Ascending aorta (tissue), 2 donors: ENCODE data around the gene PCDHA1. TPM values are rescaled to one million over a fixed set of nuclear protein-coding genes. Genes with fewer than 3 reads are reported as not detected.
"Not testable (repeated sequence)": the region's sequence is repeated elsewhere in the genome, so short reads cannot be mapped to it uniquely, and the experiment has no call there.

ENCODE experiments used
- DNase-seq, 2 donors: peaks; one replicate each; pipeline ENCODE4 v3.0.0-alpha.2; 2019; ENCODE audit warnings: low spot score in 2 of 2
- H3K27ac ChIP-seq, 2 donors: fragments of 200-600 bp; sonication (generic); one replicate each; pipeline ENCODE4 v1.5.1; 2016 to 2017; ENCODE audit warnings: mild to moderate bottlenecking in 1 of 2
- H3K27me3 ChIP-seq: fragments of 200-600 bp; sonication (generic); one replicate; pipeline ENCODE4 v1.5.1; 2017
- H3K36me3 ChIP-seq, 2 donors: fragments of 200-600 bp; sonication (generic); one replicate each; pipeline ENCODE4 v1.5.1; 2016
- H3K4me1 ChIP-seq, 2 donors: fragments of 200-600 bp; sonication (generic); one replicate each; pipeline ENCODE4 v1.5.1; 2016 to 2017; ENCODE audit warnings: mild to moderate bottlenecking in 1 of 2
- H3K4me3 ChIP-seq, 2 donors: fragments of 200-600 bp; sonication (generic); one replicate each; pipeline ENCODE4 v1.5.1; 2016 to 2017; ENCODE audit warnings: mild to moderate bottlenecking in 1 of 2
- H3K9me3 ChIP-seq, 2 donors: fragments of 200-600 bp; sonication (generic); one replicate each; pipeline ENCODE4 v1.5.1; 2016
- CTCF ChIP-seq, 3 experiments: fragments of 200-600 bp in 2 of 3; fragments of 450-650 bp in 1 of 3; sonication (generic) in 2 of 3; IDR thresholded peaks; one replicate each; pipeline ENCODE4 v1.5.1; 2016 to 2019; ENCODE audit warnings: antibody characterized with exemption in 3 of 3, mild to moderate bottlenecking in 1 of 3, moderate library complexity in 1 of 3
- intact Hi-C: fragments of 100-400 bp; cut with DNase I; formaldehyde crosslinking; loops from one replicate; pipeline ENCODE4 v1.15.1; 2023
- total RNA-seq: library from RNA; depleted of rRNA; stranded (reverse); fragments of >200 nt; gene quantifications from one replicate; pipeline ENCODE4 v1.1.0, GENCODE V29; 2016

PCDHA1 gene
- total RNA-seq, 1 donor from 2014 or later = not detected

- intact Hi-C loops = no loop called here
- no peaks in the 10 kb centered on the region for H3K36me3 ChIP-seq
- H3K4me3 ChIP-seq = no peak overlapping the region
- DNase-seq = no peak
- no peaks in the 10 kb centered on the region for H3K27me3 ChIP-seq
- peaks cover 0 to 44% of the 10 kb centered on the region in 2 donors for H3K9me3 ChIP-seq
- no peaks in the 10 kb centered on the region for H3K4me1 ChIP-seq
- TF ChIP-seq CTCF (IDR thresholded peaks at IDR 0.05) = no peak
- no peak overlapping the region for H3K27ac ChIP-seq
Measured at GRCh38 chr5:140795259-140795641, 9.3 kb downstream of the PCDHA1 start.

GRCh38 chr5:140796072-140796717 lies 10.3 kb downstream of the PCDHA1 start:
- H3K27me3 ChIP-seq, DNase-seq, H3K27ac ChIP-seq, H3K4me1 ChIP-seq, H3K4me3 ChIP-seq, intact Hi-C loops, H3K36me3 ChIP-seq: not testable (repeated sequence)
- H3K9me3 ChIP-seq = peaks cover 0 to 44% of the 10 kb centered on the region in 2 donors

DNA sequence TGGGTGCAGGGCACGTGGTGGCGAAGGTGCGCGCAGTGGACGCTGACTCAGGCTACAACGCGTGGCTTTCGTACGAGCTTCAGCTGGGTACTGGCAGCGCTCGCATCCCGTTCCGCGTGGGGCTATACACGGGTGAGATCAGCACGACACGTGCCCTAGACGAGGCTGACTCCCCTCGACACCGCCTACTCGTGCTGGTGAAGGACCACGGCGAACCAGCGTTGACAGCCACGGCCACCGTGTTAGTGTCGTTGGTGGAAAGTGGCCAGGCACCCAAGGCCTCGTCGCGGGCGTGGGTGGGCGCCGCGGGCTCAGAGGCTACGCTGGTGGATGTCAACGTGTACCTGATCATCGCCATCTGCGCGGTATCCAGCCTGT lies 10.8 kb downstream of the PCDHA1 start:
- H3K9me3 ChIP-seq = peaks cover 0 to 45% of the 10 kb centered on the region in 2 donors
- no peak for TF ChIP-seq CTCF (IDR thresholded peaks at IDR 0.05)
- no peaks in the 10 kb centered on the region for H3K4me1 ChIP-seq
- no peaks in the 10 kb centered on the region for H3K27me3 ChIP-seq
- H3K4me3 ChIP-seq = no peak overlapping the region
- intact Hi-C loops = no loop called here
- H3K36me3 ChIP-seq = no peaks in the 10 kb centered on the region
- no peak overlapping the region for H3K27ac ChIP-seq
- no peak for DNase-seq

DNA sequence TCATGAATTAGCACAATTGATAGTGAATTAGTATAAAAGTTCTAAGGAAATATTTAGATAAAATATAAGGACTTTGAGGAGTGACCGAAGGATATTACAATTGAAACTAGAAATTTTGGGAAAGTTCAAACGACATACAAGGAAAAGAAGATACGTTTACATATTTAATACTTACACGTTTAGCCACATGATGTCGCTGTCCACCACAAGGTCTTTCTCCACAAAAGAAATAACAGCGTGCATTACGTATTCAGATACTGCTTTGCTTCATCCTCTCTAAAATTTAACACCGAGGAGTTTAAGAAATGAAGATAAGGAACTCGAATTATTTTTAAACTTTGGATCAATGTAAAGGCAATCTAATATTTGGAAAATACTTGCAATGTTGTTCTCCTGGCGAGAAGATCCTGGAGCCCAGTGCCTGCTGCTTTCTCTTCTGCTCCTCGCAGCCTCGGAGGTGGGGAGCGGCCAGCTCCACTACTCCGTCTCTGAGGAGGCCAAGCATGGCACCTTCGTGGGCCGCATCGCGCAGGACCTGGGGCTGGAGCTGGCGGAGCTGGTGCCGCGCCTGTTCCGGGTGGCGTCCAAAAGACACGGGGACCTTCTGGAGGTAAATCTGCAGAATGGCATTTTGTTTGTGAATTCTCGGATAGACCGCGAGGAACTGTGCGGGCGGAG lies 15.0 kb downstream of the PCDHA1 start, which contains the start of gene PCDHA3:
Gene PCDHA3 (plus strand): TSS at position 242 of the 678 bp plus-strand sequence.
- Histone ChIP-seq H3K36me3 (no peaks in the 10 kb centered on the region), H3K9me3 (peaks cover 5 to 33% of the 10 kb centered on the region in 2 donors), H3K4me1 (no peaks in the 10 kb centered on the region), H3K27ac (no peak within 1 kb of the TSS), H3K4me3 (peak within 1 kb of the TSS; percentile 15 to 41), H3K27me3 (no peaks in the 10 kb centered on the region)
- TF ChIP-seq CTCF (IDR thresholded peaks at IDR 0.05) = peak in 2 of 3 experiments; percentile 17 to 37
- intact Hi-C loops = loop anchor here (1.0 kb wide), 1 partner anchor 240 kb away; no protein-coding TSS in a partner anchor
- DNase-seq = no peak

DNA sequence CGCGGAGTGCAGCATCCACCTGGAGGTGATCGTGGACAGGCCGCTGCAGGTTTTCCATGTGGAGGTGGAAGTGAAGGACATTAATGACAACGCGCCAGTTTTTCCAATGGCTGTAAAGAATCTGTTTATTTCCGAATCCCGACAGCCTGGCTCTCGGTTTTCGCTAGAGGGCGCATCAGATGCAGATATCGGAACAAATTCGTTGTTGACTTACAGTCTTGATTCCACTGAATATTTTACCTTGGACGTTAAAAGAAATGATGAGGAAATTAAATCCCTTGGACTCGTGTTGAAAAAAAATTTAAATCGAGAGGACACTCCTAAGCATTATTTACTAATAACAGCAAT lies 15.5 kb downstream of the PCDHA1 start:
- no peak for DNase-seq
- peak in 1 of 3 experiments; percentile 30 for TF ChIP-seq CTCF (IDR thresholded peaks at IDR 0.05)
- Histone ChIP-seq H3K27ac (no peak overlapping the region), H3K36me3 (no peaks in the 10 kb centered on the region), H3K4me1 (no peaks in the 10 kb centered on the region), H3K9me3 (peaks cover 5 to 29% of the 10 kb centered on the region in 2 donors), H3K4me3 (peak overlapping the region in 1 of 2 donors; percentile 41), H3K27me3 (no peaks in the 10 kb centered on the region)
- intact Hi-C loops = loop anchor here (1.0 kb wide), 1 partner anchor 240 kb away; no protein-coding TSS in a partner anchor

GRCh38 chr5:140802381-140802780 lies 16.4 kb downstream of the PCDHA1 start:
- H3K27ac ChIP-seq, H3K27me3 ChIP-seq, H3K4me1 ChIP-seq, intact Hi-C loops, H3K36me3 ChIP-seq, DNase-seq: not testable (repeated sequence)
- Histone ChIP-seq H3K4me3 (peak overlapping the region in 1 of 2 donors; percentile 16), H3K9me3 (peaks cover 5 to 21% of the 10 kb centered on the region in 2 donors)
